ENCODE results near the gene WDFY2.

DNA sequence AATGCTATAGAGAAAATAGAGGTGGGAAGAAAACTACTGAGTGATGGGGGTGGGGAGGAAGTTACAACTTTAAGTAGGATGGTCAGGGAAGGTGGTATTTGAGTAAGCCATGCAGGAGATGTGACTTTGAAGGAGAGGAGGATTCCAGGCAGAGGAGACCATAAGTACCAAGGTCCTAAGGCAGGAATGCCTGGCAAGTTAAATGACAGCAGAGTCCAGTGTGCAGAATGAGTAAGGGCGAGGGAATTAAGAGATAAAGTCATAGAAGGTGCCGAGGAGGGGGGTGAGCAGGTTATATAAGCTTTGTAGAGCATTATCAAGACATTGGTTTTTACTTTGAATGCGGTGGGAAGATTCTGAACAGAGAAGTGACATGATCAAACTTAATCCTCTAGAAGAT lies 43.2 kb upstream of the WDFY2 start:
- TF ChIP-seq, protein P1, sequence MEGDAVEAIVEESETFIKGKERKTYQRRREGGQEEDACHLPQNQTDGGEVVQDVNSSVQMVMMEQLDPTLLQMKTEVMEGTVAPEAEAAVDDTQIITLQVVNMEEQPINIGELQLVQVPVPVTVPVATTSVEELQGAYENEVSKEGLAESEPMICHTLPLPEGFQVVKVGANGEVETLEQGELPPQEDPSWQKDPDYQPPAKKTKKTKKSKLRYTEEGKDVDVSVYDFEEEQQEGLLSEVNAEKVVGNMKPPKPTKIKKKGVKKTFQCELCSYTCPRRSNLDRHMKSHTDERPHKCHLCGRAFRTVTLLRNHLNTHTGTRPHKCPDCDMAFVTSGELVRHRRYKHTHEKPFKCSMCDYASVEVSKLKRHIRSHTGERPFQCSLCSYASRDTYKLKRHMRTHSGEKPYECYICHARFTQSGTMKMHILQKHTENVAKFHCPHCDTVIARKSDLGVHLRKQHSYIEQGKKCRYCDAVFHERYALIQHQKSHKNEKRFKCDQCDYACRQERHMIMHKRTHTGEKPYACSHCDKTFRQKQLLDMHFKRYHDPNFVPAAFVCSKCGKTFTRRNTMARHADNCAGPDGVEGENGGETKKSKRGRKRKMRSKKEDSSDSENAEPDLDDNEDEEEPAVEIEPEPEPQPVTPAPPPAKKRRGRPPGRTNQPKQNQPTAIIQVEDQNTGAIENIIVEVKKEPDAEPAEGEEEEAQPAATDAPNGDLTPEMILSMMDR (IDR thresholded peaks at IDR 0.05), result no peak
- no peak for TF ChIP-seq POLR2A (IDR thresholded peaks at IDR 0.05)

Measured in stomach (tissue), 4 donors.